OCI-LY3 (cell line): ENCODE measurements around the gene CIB4.

Experiments used
- CTCF ChIP-seq: fragments of 200-600, 300-600 bp; sonication (generic); IDR thresholded peaks from 2 replicates; pipeline ENCODE4 v1.5.1; 2014; ENCODE audit warnings: antibody characterized with exemption, low read length, low read depth
- EZH2phosphoT487 ChIP-seq: fragments of 200-600 bp; shearing (Covaris generic); IDR thresholded peaks from 2 replicates; pipeline ENCODE4 v1.6.1; 2018; ENCODE audit warnings: antibody characterized with exemption, mixed run types, low read depth

GRCh38 chr2:26590508-26590907 lies 50.7 kb downstream of the CIB4 start:
- no peak for TF ChIP-seq CTCF
- TF ChIP-seq EZH2phosphoT487 = no peak
